Astrocyte (in vitro differentiated cells and primary cell): ENCODE data around the gene TRMU. TPM values are rescaled to one million over a fixed set of nuclear protein-coding genes. Genes with fewer than 3 reads are reported as not detected.

Experiments
- DNase-seq: peaks from one replicate; pipeline ENCODE4 v3.0.0-alpha.2; 2010; ENCODE audit warnings: low read depth
- FAIRE-seq: peaks from 2 replicates; lab custom pipeline; 2011; peaks lifted over from hg19 to GRCh38; lab: Jason Lieb, UNC
- H2AFZ ChIP-seq: 2 replicates; pipeline ENCODE4 v1.6.0; 2012; ENCODE audit warnings: low read depth, low read length, inconsistent platforms
- H3K27ac ChIP-seq: 2 replicates; pipeline ENCODE4 v1.5.1; 2011; ENCODE audit warnings: low read depth, low read length, inconsistent platforms
- H3K27me3 ChIP-seq: 2 replicates; pipeline ENCODE4 v1.6.0; 2011; ENCODE audit warnings: low read length, inconsistent platforms; ENCODE audit not compliant: insufficient read depth
- H3K36me3 ChIP-seq: 2 replicates; pipeline ENCODE4 v1.5.1; 2011; ENCODE audit warnings: low read length, inconsistent platforms; ENCODE audit not compliant: insufficient read depth
- H3K4me1 ChIP-seq: 2 replicates; pipeline ENCODE4 v1.5.1; 2011; ENCODE audit warnings: low read length, inconsistent platforms; ENCODE audit not compliant: insufficient read depth
- H3K4me2 ChIP-seq: 2 replicates; pipeline ENCODE4 v1.6.0; 2012; ENCODE audit warnings: low read length, inconsistent platforms
- H3K4me3 ChIP-seq: 2 replicates; pipeline ENCODE4 v1.5.1; 2011; ENCODE audit warnings: low read depth, mild to moderate bottlenecking, low read length, inconsistent platforms; ENCODE audit not compliant: insufficient read depth
- H3K79me2 ChIP-seq: 2 replicates; pipeline ENCODE4 v1.6.0; 2012; ENCODE audit warnings: mild to moderate bottlenecking, low read length, inconsistent platforms; ENCODE audit not compliant: insufficient read depth
- H3K9ac ChIP-seq: 2 replicates; pipeline ENCODE4 v1.6.0; 2012; ENCODE audit warnings: mild to moderate bottlenecking, low read length, inconsistent platforms
- H3K9me3 ChIP-seq: 2 replicates; pipeline ENCODE4 v1.5.1; 2012; ENCODE audit warnings: low read depth, mild to moderate bottlenecking, low read length, inconsistent platforms; ENCODE audit not compliant: insufficient read depth
- H4K20me1 ChIP-seq: 2 replicates; pipeline ENCODE4 v1.6.0; 2012; ENCODE audit warnings: low read length, inconsistent platforms; ENCODE audit not compliant: insufficient read depth
- H3K27ac Mint-ChIP-seq: one replicate; pipeline ENCODE4 v1.8.0; 2021; ENCODE audit warnings: mild to moderate bottlenecking, mixed read lengths; ENCODE audit not compliant: unreplicated experiment
- H3K27me3 Mint-ChIP-seq: one replicate; pipeline ENCODE4 v1.8.0; 2021; ENCODE audit warnings: low read depth, mixed read lengths; ENCODE audit not compliant: unreplicated experiment
- H3K36me3 Mint-ChIP-seq: one replicate; pipeline ENCODE4 v1.8.0; 2021; ENCODE audit warnings: low read depth, mixed read lengths; ENCODE audit not compliant: unreplicated experiment
- H3K4me1 Mint-ChIP-seq: one replicate; pipeline ENCODE4 v1.8.0; 2021; ENCODE audit warnings: low read depth, mixed read lengths; ENCODE audit not compliant: unreplicated experiment
- H3K4me3 Mint-ChIP-seq: one replicate; pipeline ENCODE4 v1.8.0; 2021; ENCODE audit warnings: mild to moderate bottlenecking, moderate library complexity, mixed read lengths; ENCODE audit not compliant: unreplicated experiment
- H3K9me3 Mint-ChIP-seq: one replicate; pipeline ENCODE4 v1.8.0; 2021; ENCODE audit warnings: mild to moderate bottlenecking, mixed read lengths; ENCODE audit not compliant: unreplicated experiment
- CTCF ChIP-seq: IDR thresholded peaks from 2 replicates; pipeline ENCODE4 v1.5.1; 2011; ENCODE audit warnings: low read depth, mild to moderate bottlenecking, inconsistent platforms, low read length, moderate library complexity; ENCODE audit not compliant: insufficient read depth
- EZH2 ChIP-seq: IDR thresholded peaks from 2 replicates; pipeline ENCODE4 v1.6.1; 2012; ENCODE audit warnings: mild to moderate bottlenecking, low read length, inconsistent platforms; ENCODE audit not compliant: insufficient read depth
- total RNA-seq: library from RNA; stranded (reverse); gene quantifications from 2 replicates; pipeline ENCODE4 v1.2.1, GENCODE V29; 2021

Gene TRMU
- total RNA-seq, 1 donor from 2014 or later, result 33.4 TPM

- no peak for TF ChIP-seq CTCF
- no peak for TF ChIP-seq EZH2
- H3K4me1 Mint-ChIP-seq, result no peaks in the 10 kb centered on the region
- peaks cover 3% of the 10 kb centered on the region for H3K36me3 Mint-ChIP-seq
- no peak overlapping the region for H3K27ac Mint-ChIP-seq
- no peaks in the 10 kb centered on the region for H3K9me3 Mint-ChIP-seq
- Histone ChIP-seq H3K9ac (no peak overlapping the region), H3K4me1 (peaks cover 2% of the 10 kb centered on the region), H3K4me2 (no peak overlapping the region), H3K27me3 (no peaks in the 10 kb centered on the region), H2AFZ (no peak overlapping the region), H3K27ac (no peak overlapping the region), H3K9me3 (no peaks in the 10 kb centered on the region), H3K36me3 (no peaks in the 10 kb centered on the region), H3K4me3 (no peak overlapping the region), H4K20me1 (no peaks in the 10 kb centered on the region), H3K79me2 (no peaks in the 10 kb centered on the region)
- FAIRE-seq (no peak), DNase-seq (no peak)
- no peak overlapping the region for H3K4me3 Mint-ChIP-seq
- H3K27me3 Mint-ChIP-seq, result no peaks in the 10 kb centered on the region
Measured at GRCh38 chr22:46389081-46389480, 53.6 kb downstream of the TRMU start.

- H3K4me2 ChIP-seq, result peak overlapping the region; percentile 39
- FAIRE-seq (no peak), DNase-seq (no peak)
- no peak overlapping the region for H3K9ac ChIP-seq
- no peak overlapping the region for H3K4me3 ChIP-seq
- H3K27me3 ChIP-seq, result no peaks in the 10 kb centered on the region
- H4K20me1 ChIP-seq, result no peaks in the 10 kb centered on the region
- H3K4me1 ChIP-seq, result peaks cover 2% of the 10 kb centered on the region
- H3K4me3 Mint-ChIP-seq, result no peak overlapping the region
- H3K36me3 Mint-ChIP-seq, result peaks cover 2% of the 10 kb centered on the region
- H2AFZ ChIP-seq, result peak overlapping the region; percentile 18
- no peak for TF ChIP-seq EZH2
- no peak for TF ChIP-seq CTCF
- no peak overlapping the region for H3K27ac Mint-ChIP-seq
- H3K4me1 Mint-ChIP-seq, result no peaks in the 10 kb centered on the region
- H3K27ac ChIP-seq, result no peak overlapping the region
- H3K27me3 Mint-ChIP-seq, result no peaks in the 10 kb centered on the region
- no peaks in the 10 kb centered on the region for H3K79me2 ChIP-seq
- H3K9me3 Mint-ChIP-seq, result no peaks in the 10 kb centered on the region
- no peaks in the 10 kb centered on the region for H3K9me3 ChIP-seq
- H3K36me3 ChIP-seq, result no peaks in the 10 kb centered on the region
Measured at GRCh38 chr22:46390105-46390651, 54.7 kb downstream of the TRMU start.

GRCh38 chr22:46390652-46391301 lies 55.3 kb downstream of the TRMU start:
- TF ChIP-seq CTCF, result no peak
- TF ChIP-seq EZH2, result no peak
- Histone ChIP-seq H3K4me3 (no peak overlapping the region), H3K9me3 (no peaks in the 10 kb centered on the region), H2AFZ (peak overlapping the region; percentile 18), H3K4me2 (peak overlapping the region; percentile 39), H3K27me3 (no peaks in the 10 kb centered on the region), H3K27ac (no peak overlapping the region), H4K20me1 (no peaks in the 10 kb centered on the region), H3K9ac (no peak overlapping the region), H3K36me3 (no peaks in the 10 kb centered on the region), H3K4me1 (peaks cover 2% of the 10 kb centered on the region), H3K79me2 (no peaks in the 10 kb centered on the region)
- H3K4me1 Mint-ChIP-seq, result no peaks in the 10 kb centered on the region
- FAIRE-seq (no peak), DNase-seq (peak; percentile 22)
- no peak overlapping the region for H3K4me3 Mint-ChIP-seq
- no peaks in the 10 kb centered on the region for H3K27me3 Mint-ChIP-seq
- no peaks in the 10 kb centered on the region for H3K9me3 Mint-ChIP-seq
- H3K27ac Mint-ChIP-seq, result no peak overlapping the region
- H3K36me3 Mint-ChIP-seq, result no peaks in the 10 kb centered on the region
